ENCODE measurements around the gene TUB.

Gene TUB

GRCh38 chr11:8099291-8099899 is 18.4 kb downstream of the TUB start:
- Histone ChIP-seq H3K4me1 (ENCODE audit: insufficient read depth, poor library complexity, severe bottlenecking) (no peaks in the 10 kb centered on the region), H3K9me3 (ENCODE audit: severe bottlenecking) (no peaks in the 10 kb centered on the region), H3K27ac (ENCODE audit: poor library complexity, severe bottlenecking) (no peak overlapping the region), H3K36me3 (ENCODE audit: low read depth) (peaks cover 11% of the 10 kb centered on the region), H3K27me3 (ENCODE audit: insufficient read depth, poor library complexity, severe bottlenecking) (no peaks in the 10 kb centered on the region), H3K4me3 (ENCODE audit: severe bottlenecking) (no peak overlapping the region)
- TF ChIP-seq CTCF (IDR thresholded peaks at IDR 0.05; ENCODE audit: poor library complexity, severe bottlenecking) = peak; percentile 83
- DNase-seq (ENCODE audit: low spot score) (no peak), ATAC-seq (ENCODE audit: low read depth) (peak; percentile 72)

- H3K27ac ChIP-seq (ENCODE audit: poor library complexity, severe bottlenecking) = no peak overlapping the region
- DNase-seq (ENCODE audit: low spot score) (no peak), ATAC-seq (ENCODE audit: low read depth) (no peak)
- H3K36me3 ChIP-seq (ENCODE audit: low read depth) = peaks cover 11% of the 10 kb centered on the region
- no peaks in the 10 kb centered on the region for H3K9me3 ChIP-seq (ENCODE audit: severe bottlenecking)
- no peaks in the 10 kb centered on the region for H3K27me3 ChIP-seq (ENCODE audit: insufficient read depth, poor library complexity, severe bottlenecking)
- H3K4me3 ChIP-seq (ENCODE audit: severe bottlenecking) = no peak overlapping the region
- no peaks in the 10 kb centered on the region for H3K4me1 ChIP-seq (ENCODE audit: insufficient read depth, poor library complexity, severe bottlenecking)
- no peak for TF ChIP-seq CTCF (IDR thresholded peaks at IDR 0.05; ENCODE audit: poor library complexity, severe bottlenecking)
Measured at GRCh38 chr11:8100158-8100557, 19.1 kb downstream of the TUB start.

- Histone ChIP-seq H3K9me3 (ENCODE audit: severe bottlenecking) (no peaks in the 10 kb centered on the region), H3K4me1 (ENCODE audit: insufficient read depth, poor library complexity, severe bottlenecking) (no peaks in the 10 kb centered on the region), H3K27me3 (ENCODE audit: insufficient read depth, poor library complexity, severe bottlenecking) (no peaks in the 10 kb centered on the region), H3K4me3 (ENCODE audit: severe bottlenecking) (no peak overlapping the region), H3K27ac (ENCODE audit: poor library complexity, severe bottlenecking) (no peak overlapping the region), H3K36me3 (ENCODE audit: low read depth) (peaks cover 11% of the 10 kb centered on the region)
- DNase-seq (ENCODE audit: low spot score) (no peak), ATAC-seq (ENCODE audit: low read depth) (no peak)
- no peak for TF ChIP-seq CTCF (IDR thresholded peaks at IDR 0.05; ENCODE audit: poor library complexity, severe bottlenecking)
Measured at GRCh38 chr11:8100605-8101004, 19.6 kb downstream of the TUB start.

- Histone ChIP-seq H3K27ac (ENCODE audit: poor library complexity, severe bottlenecking) (no peak overlapping the region), H3K4me3 (ENCODE audit: severe bottlenecking) (no peak overlapping the region), H3K9me3 (ENCODE audit: severe bottlenecking) (no peaks in the 10 kb centered on the region), H3K4me1 (ENCODE audit: insufficient read depth, poor library complexity, severe bottlenecking) (no peaks in the 10 kb centered on the region), H3K27me3 (ENCODE audit: insufficient read depth, poor library complexity, severe bottlenecking) (no peaks in the 10 kb centered on the region), H3K36me3 (ENCODE audit: low read depth) (peaks cover 11% of the 10 kb centered on the region)
- ATAC-seq (ENCODE audit: low read depth) = no peak
- no peak for TF ChIP-seq CTCF (IDR thresholded peaks at IDR 0.05; ENCODE audit: poor library complexity, severe bottlenecking)
- DNase-seq (ENCODE audit: low spot score) = no peak
Measured at GRCh38 chr11:8101421-8101820, 20.4 kb downstream of the TUB start.

- no peaks in the 10 kb centered on the region for H3K9me3 ChIP-seq (ENCODE audit: severe bottlenecking)
- DNase-seq (ENCODE audit: low spot score) (no peak), ATAC-seq (ENCODE audit: low read depth) (no peak)
- no peaks in the 10 kb centered on the region for H3K4me1 ChIP-seq (ENCODE audit: insufficient read depth, poor library complexity, severe bottlenecking)
- TF ChIP-seq CTCF (IDR thresholded peaks at IDR 0.05; ENCODE audit: poor library complexity, severe bottlenecking) = no peak
- no peak overlapping the region for H3K4me3 ChIP-seq (ENCODE audit: severe bottlenecking)
- H3K27me3 ChIP-seq (ENCODE audit: insufficient read depth, poor library complexity, severe bottlenecking) = no peaks in the 10 kb centered on the region
- no peak overlapping the region for H3K27ac ChIP-seq (ENCODE audit: poor library complexity, severe bottlenecking)
- H3K36me3 ChIP-seq (ENCODE audit: low read depth) = peaks cover 11% of the 10 kb centered on the region
Measured at GRCh38 chr11:8102296-8102915, 21.4 kb downstream of the TUB start.

All from RWPE2 (cell line).